M059J (cell line): ENCODE data around the gene ALDH1L1. TPM values are rescaled to one million over a fixed set of nuclear protein-coding genes. Genes with fewer than 3 reads are reported as not detected.
"Not testable (repeated sequence)": the region's sequence is repeated elsewhere in the genome, so short reads cannot be mapped to it uniquely, and the experiment has no call there.

Experiments used
- DNase-seq: peaks from one replicate; pipeline ENCODE4 v3.0.0-alpha.2; 2012; ENCODE audit warnings: low read depth
- total RNA-seq: library from RNA; depleted of rRNA; stranded (reverse); fragments of >200 nt; shearing (Covaris generic); gene quantifications from 2 replicates; pipeline ENCODE4 v1.2.3, GENCODE V29; 2014

The ALDH1L1 gene
- total RNA-seq, 1 experiment from 2014 or later: 1.2 TPM

- no peak for DNase-seq
Measured at GRCh38 chr3:126106336-126107202, 73.8 kb downstream of the ALDH1L1 start.

GRCh38 chr3:126105691-126106187 is 74.6 kb downstream of the ALDH1L1 start:
- DNase-seq: no peak

GRCh38 chr3:126104742-126105605 is 75.4 kb downstream of the ALDH1L1 start:
- DNase-seq: no peak

- DNase-seq: no peak
Measured at GRCh38 chr3:126104028-126104635, 76.3 kb downstream of the ALDH1L1 start.

- DNase-seq: no peak
Measured at GRCh38 chr3:126103121-126104027, 77.0 kb downstream of the ALDH1L1 start.

GRCh38 chr3:126102530-126102951 is 77.8 kb downstream of the ALDH1L1 start:
- DNase-seq: peak; percentile 56

- no peak for DNase-seq
Measured at GRCh38 chr3:126102011-126102410, 78.4 kb downstream of the ALDH1L1 start.

GRCh38 chr3:126101521-126101982 is 78.8 kb downstream of the ALDH1L1 start:
- peak; percentile 29 for DNase-seq

- DNase-seq: peak; percentile 99
Measured at GRCh38 chr3:126100634-126101301, 79.6 kb downstream of the ALDH1L1 start.

- no peak for DNase-seq
Measured at GRCh38 chr3:126100269-126100633, 80.1 kb downstream of the ALDH1L1 start.

GRCh38 chr3:126098391-126098858 is 82.0 kb downstream of the ALDH1L1 start:
- DNase-seq: peak; percentile 58

GRCh38 chr3:126097801-126098200 is 82.6 kb downstream of the ALDH1L1 start:
- DNase-seq: no peak

GRCh38 chr3:126096274-126096673 is 84.1 kb downstream of the ALDH1L1 start:
- not testable (repeated sequence) for DNase-seq

- DNase-seq: not testable (repeated sequence)
Measured at GRCh38 chr3:126092128-126092527, 88.3 kb downstream of the ALDH1L1 start.

GRCh38 chr3:126087552-126088175 is 92.7 kb downstream of the ALDH1L1 start:
- DNase-seq: peak; percentile 12

- DNase-seq: no peak
Measured at GRCh38 chr3:126085841-126086240, 94.5 kb downstream of the ALDH1L1 start.

GRCh38 chr3:126085276-126085675 is 95.1 kb downstream of the ALDH1L1 start:
- no peak for DNase-seq

- no peak for DNase-seq
Measured at GRCh38 chr3:126084768-126085180, 95.6 kb downstream of the ALDH1L1 start.

GRCh38 chr3:126083913-126084767 is 96.2 kb downstream of the ALDH1L1 start, which contains the start of gene SLC41A3:
Gene SLC41A3, minus strand, starts transcription at chr3:126084124. Its CDS starts 15,905 bp downstream, at chr3:126068219.
- DNase-seq: peak; percentile 85
